DND-41 (cell line): ENCODE measurements around the gene TIMM44.

Experiments used
- ATAC-seq: fragments of 200-7000 bp; cut with Tn5 transposase; 3 replicates; pipeline ENCODE4 v1.9.1; 2021; ENCODE audit warnings: low read depth; ENCODE audit not compliant: insufficient read depth
- DNase-seq: peaks from one replicate; pipeline ENCODE4 v3.0.0-alpha.2; 2020
- H2AFZ ChIP-seq: 2 replicates; pipeline ENCODE4 v1.6.0; 2012; ENCODE audit warnings: low read depth, low read length
- H3K27ac ChIP-seq: 2 replicates; pipeline ENCODE4 v1.5.1; 2012; ENCODE audit warnings: low read length, inconsistent platforms
- H3K27me3 ChIP-seq: fragments of 200-600 bp; sonication (generic); 2 replicates; pipeline ENCODE4 v1.6.0; 2012; ENCODE audit warnings: low read length, mild to moderate bottlenecking, inconsistent platforms; ENCODE audit not compliant: insufficient read depth, poor library complexity
- H3K36me3 ChIP-seq: 2 replicates; pipeline ENCODE4 v1.5.1; 2012; ENCODE audit warnings: low read length, inconsistent platforms; ENCODE audit not compliant: insufficient read depth
- H3K4me1 ChIP-seq: 2 replicates; pipeline ENCODE4 v1.5.1; 2012; ENCODE audit warnings: mild to moderate bottlenecking, low read length; ENCODE audit not compliant: insufficient read depth
- H3K4me2 ChIP-seq: 2 replicates; pipeline ENCODE4 v1.6.0; 2012; ENCODE audit warnings: mild to moderate bottlenecking, moderate library complexity, low read length, inconsistent platforms; ENCODE audit not compliant: insufficient read depth
- H3K4me3 ChIP-seq, 2 experiments: fragments of 200-600 bp in 1 of 2; shearing (Covaris generic) in 1 of 2; 2 replicates each; pipeline ENCODE4 v1.5.1; 2012 to 2016; ENCODE audit warnings: inconsistent platforms in 2 of 2, low read length in 2 of 2, mild to moderate bottlenecking in 2 of 2, low read depth in 1 of 2, moderate library complexity in 1 of 2
- H3K79me2 ChIP-seq: 2 replicates; pipeline ENCODE4 v1.6.0; 2012; ENCODE audit warnings: low read length, inconsistent platforms; ENCODE audit not compliant: insufficient read depth
- H3K9ac ChIP-seq: 2 replicates; pipeline ENCODE4 v1.6.0; 2012; ENCODE audit warnings: low read depth, mild to moderate bottlenecking, inconsistent platforms, low read length, moderate library complexity
- H3K9me3 ChIP-seq: 2 replicates; pipeline ENCODE4 v1.5.1; 2012; ENCODE audit warnings: low read length, moderate library complexity, mild to moderate bottlenecking, inconsistent platforms; ENCODE audit not compliant: insufficient read depth, severe bottlenecking
- H4K20me1 ChIP-seq: 2 replicates; pipeline ENCODE4 v1.6.0; 2012; ENCODE audit warnings: low read length; ENCODE audit not compliant: insufficient read depth
- EZH2 ChIP-seq: IDR thresholded peaks from 3 replicates; pipeline ENCODE4 v1.6.1; 2012; ENCODE audit warnings: borderline replicate concordance, low read depth, mild to moderate bottlenecking, moderate library complexity, low read length, inconsistent platforms; ENCODE audit not compliant: severe bottlenecking
- TF ChIP-seq, protein P1 (sequence below): IDR thresholded peaks from 2 replicates; pipeline ENCODE4 v1.5.1; 2012; ENCODE audit warnings: borderline replicate concordance, low read length, moderate library complexity, mild to moderate bottlenecking; ENCODE audit not compliant: poor library complexity, severe bottlenecking; ENCODE audit errors: extremely low read depth

TIMM44 gene

DNA sequence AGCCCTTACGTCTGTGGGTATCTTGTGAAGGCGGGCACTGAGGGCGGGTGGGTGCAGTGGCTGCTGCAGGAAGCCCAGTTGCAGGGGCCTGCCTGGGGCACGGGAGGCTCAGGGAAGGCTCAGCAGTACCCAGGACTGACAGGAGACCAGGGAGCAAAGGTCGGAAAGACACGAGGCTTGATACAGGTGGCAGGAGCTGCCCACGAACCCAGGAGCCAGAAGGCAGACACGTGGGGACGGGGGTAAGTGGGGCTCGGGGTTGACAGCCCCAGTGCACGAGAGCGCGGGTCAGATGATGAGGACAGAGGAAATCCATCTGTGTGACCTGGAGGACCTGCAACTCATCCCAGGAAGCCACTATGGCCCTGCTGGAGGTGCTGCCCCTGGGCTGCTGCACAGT, 36.7 kb upstream of the TIMM44 start:
- Histone ChIP-seq H3K4me1 (no peaks in the 10 kb centered on the region), H2AFZ (no peak overlapping the region), H3K9me3 (no peaks in the 10 kb centered on the region), H3K27ac (no peak overlapping the region), H3K36me3 (peaks cover 94% of the 10 kb centered on the region), H3K79me2 (peaks cover 88% of the 10 kb centered on the region), H3K4me2 (no peak overlapping the region), H3K4me3 (no peak overlapping the region), H4K20me1 (peaks cover 95% of the 10 kb centered on the region), H3K27me3 (no peaks in the 10 kb centered on the region), H3K9ac (no peak overlapping the region)
- TF ChIP-seq, protein P1, sequence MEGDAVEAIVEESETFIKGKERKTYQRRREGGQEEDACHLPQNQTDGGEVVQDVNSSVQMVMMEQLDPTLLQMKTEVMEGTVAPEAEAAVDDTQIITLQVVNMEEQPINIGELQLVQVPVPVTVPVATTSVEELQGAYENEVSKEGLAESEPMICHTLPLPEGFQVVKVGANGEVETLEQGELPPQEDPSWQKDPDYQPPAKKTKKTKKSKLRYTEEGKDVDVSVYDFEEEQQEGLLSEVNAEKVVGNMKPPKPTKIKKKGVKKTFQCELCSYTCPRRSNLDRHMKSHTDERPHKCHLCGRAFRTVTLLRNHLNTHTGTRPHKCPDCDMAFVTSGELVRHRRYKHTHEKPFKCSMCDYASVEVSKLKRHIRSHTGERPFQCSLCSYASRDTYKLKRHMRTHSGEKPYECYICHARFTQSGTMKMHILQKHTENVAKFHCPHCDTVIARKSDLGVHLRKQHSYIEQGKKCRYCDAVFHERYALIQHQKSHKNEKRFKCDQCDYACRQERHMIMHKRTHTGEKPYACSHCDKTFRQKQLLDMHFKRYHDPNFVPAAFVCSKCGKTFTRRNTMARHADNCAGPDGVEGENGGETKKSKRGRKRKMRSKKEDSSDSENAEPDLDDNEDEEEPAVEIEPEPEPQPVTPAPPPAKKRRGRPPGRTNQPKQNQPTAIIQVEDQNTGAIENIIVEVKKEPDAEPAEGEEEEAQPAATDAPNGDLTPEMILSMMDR, result no peak
- no peak for TF ChIP-seq EZH2
- DNase-seq (no peak), ATAC-seq (no peak)

DNA sequence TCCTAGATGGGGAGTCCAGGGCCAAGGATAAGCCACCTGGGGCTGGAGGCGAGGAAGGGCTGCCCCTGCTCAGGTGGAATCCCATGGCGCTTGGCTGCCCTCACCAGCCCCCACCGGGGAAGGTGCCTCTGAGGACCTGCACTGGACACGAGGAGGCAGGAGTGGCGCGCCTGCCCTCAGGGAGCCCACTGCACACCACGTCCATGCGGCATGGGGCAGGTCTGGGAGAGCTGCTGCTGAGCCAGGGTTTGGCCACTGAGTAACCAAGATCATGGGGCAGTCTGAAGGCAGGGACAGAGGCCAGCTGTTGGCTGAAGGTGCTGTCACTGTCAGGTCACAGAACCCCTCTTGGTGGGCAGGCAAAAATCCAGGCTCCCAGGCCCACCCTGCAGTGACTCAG, 36.1 kb upstream of the TIMM44 start:
- no peak overlapping the region for H3K4me3 ChIP-seq
- no peak overlapping the region for H3K4me2 ChIP-seq

GRCh38 chr19:7979011-7979410, 35.5 kb upstream of the TIMM44 start:
- no peak for DNase-seq
- Histone ChIP-seq H4K20me1 (peaks cover 94% of the 10 kb centered on the region), H3K36me3 (peaks cover 96% of the 10 kb centered on the region)

More for the DNA sequence above, 36.1 kb upstream of the TIMM44 start:
- H3K36me3 ChIP-seq, result peaks cover 96% of the 10 kb centered on the region
- H3K27ac ChIP-seq, result no peak overlapping the region
- H2AFZ ChIP-seq, result no peak overlapping the region
- no peaks in the 10 kb centered on the region for H3K27me3 ChIP-seq
- ATAC-seq (no peak), DNase-seq (no peak)
- no peaks in the 10 kb centered on the region for H3K9me3 ChIP-seq
- H3K9ac ChIP-seq, result no peak overlapping the region
- no peak for TF ChIP-seq EZH2
- TF ChIP-seq, protein P1, result no peak
- peaks cover 86% of the 10 kb centered on the region for H3K79me2 ChIP-seq
- H4K20me1 ChIP-seq, result peaks cover 94% of the 10 kb centered on the region
- no peaks in the 10 kb centered on the region for H3K4me1 ChIP-seq

More at GRCh38 chr19:7979011-7979410, 35.5 kb upstream of the TIMM44 start:
- Histone ChIP-seq H3K9ac (no peak overlapping the region), H2AFZ (no peak overlapping the region), H3K4me3 (no peak overlapping the region), H3K4me1 (no peaks in the 10 kb centered on the region), H3K27me3 (no peaks in the 10 kb centered on the region), H3K79me2 (peaks cover 84% of the 10 kb centered on the region), H3K27ac (no peak overlapping the region), H3K9me3 (no peaks in the 10 kb centered on the region), H3K4me2 (no peak overlapping the region)
- no peak for ATAC-seq
- no peak for TF ChIP-seq EZH2
- TF ChIP-seq, protein P1, result no peak
